Effector CD8-positive, alpha-beta T cell (primary cell): ENCODE data around the gene FAM89A.
"Not testable (repeated sequence)": the region's sequence is repeated elsewhere in the genome, so short reads cannot be mapped to it uniquely, and the experiment has no call there.

Experiments
- DNase-seq: peaks from one replicate; lab custom pipeline; 2025; lab: John Stamatoyannopoulos, UW

FAM89A gene

GRCh38 chr1:231035799-231036198 lies 4.3 kb downstream of the FAM89A start:
- no peak for DNase-seq

DNA sequence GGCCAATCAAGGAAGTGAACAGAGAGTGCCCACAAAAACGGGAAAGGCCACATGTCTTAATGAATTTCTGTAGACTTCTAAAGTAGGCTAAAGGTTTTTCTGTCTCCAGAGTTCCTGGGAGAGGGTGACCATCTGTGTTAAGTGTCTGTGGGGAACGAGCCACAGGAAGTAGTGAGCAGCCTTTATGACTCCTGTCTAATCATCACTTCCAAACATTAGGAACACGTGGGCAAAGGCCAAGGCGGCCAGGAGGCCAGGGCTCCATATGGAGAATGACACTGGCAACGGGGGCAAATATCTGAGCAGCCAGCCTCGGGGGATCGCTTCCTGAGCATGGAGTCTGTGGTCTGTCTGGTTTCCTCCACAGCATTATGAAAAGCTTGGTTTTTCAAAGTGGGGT lies 7.1 kb downstream of the FAM89A start:
- no peak for DNase-seq

DNA sequence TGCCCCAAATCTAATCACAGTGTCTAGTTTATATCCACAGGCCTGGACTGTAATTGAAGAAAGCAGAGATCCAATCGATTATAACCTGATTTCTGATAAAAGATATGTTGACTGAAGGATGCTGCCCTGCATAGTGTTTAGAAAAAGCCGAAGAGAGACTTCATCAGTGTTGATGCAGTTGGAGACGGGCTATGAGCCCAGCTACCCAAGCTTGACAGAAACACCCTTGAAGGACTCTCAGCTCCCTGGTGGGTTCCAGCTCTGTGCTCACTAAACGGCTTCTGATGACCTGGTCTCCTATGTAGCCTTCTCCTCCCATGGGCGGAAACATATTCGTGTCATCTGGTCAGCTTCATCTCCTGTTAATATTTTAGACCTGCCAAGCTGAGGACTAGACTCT lies 10.2 kb downstream of the FAM89A start:
- DNase-seq: no peak

GRCh38 chr1:231029247-231029646 lies 10.8 kb downstream of the FAM89A start:
- not testable (repeated sequence) for DNase-seq

DNA sequence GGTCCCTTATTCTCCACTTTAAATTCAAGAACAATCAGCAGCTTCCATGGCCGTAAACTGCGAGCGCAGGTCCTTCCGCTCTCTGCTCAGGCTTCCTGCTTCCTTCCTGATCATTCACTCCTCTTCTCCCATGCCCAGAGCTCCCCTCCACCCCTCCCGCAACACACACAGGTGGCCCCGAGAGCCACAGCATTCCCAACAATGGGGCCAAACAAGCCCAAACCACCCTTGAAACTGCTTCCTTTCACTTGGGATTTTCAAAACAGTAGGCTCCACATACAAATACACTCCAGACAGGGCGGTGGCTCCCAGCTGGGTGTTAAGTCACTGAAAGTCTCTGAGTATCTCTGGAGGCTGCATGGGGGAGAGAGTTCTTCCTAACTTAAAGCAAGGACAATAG lies 11.4 kb downstream of the FAM89A start:
- no peak for DNase-seq

GRCh38 chr1:231027971-231028370 lies 12.1 kb downstream of the FAM89A start:
- no peak for DNase-seq

DNA sequence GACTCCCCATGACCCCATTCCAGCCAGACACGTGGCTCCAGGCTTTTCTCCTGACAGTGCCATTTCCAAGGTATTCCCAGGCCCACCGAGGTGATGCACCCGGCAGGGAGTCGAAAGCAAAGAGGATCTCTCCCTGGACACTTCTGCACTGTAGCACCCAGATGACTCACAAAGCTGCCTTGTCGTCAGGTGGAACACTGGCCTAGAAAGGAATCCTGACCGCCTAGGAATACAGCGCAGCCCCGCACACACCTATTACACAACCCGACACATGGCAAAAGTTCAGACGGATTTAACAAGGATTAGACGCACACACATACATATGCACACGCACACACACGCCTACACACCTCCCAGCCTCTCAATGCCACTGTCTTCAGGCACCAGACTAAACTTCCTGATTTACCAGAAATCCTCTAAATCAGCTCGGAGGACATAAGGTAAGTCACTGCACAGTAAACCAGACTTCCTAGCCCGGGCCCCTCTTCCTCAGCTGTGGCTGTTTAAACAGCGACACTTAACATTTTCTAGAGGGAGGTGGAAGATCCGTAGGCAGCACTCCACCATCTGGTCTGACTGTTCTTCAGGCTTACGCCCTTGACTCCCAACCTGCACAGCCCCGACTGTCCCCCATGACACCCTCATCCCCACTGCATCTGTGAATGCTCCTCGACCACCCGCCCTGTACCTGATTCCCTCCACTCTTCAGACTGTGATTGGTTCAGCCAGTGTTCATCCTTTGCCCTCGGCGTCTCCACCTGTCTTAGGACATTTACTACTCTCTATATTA lies 12.7 kb downstream of the FAM89A start:
- no peak for DNase-seq

- no peak for DNase-seq
These were observed 13.5 kb downstream of the FAM89A start for GRCh38 chr1:231026576-231026975.

DNA sequence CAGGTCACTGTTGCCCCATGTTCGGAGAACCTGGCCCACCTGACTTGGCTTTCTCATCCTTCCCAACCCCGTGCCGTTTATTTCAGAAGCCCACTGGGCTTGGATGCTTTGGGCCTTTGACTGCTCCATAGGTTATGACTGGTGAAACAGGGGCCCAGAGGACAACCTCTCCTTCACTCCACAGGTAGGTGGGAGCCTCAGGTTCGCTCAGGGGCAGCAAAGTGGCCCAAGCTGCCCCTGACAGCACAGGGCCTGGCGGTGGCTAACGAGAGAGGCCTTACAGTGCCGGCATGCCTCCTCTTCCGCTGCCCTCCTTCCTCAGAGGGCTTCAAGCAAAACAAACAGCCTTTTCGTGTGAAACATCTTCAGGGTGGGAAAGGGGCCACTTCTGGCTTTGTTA lies 16.9 kb downstream of the FAM89A start:
- no peak for DNase-seq

DNA sequence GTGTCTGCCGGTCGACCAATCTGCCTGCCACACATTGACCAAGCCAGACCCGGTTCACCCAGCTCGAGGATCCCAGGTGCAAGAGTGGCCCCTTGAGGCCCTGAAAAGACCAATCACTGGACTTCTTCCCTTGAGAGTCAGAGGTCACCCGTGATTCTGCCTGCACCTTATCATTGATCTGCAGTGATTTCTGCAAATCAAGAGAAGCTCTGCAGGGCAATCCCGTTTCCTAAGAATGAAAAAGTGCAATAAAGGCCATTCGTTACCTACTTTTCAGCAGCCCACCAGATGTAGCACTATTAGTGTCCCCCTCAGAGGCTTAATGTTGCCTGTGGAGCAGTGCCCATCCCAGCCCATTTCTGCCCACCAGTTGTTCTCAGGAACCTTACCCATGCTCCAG lies 17.5 kb downstream of the FAM89A start:
- not testable (repeated sequence) for DNase-seq

GRCh38 chr1:231021540-231022031 lies 18.5 kb downstream of the FAM89A start:
- DNase-seq: no peak

- no peak for DNase-seq
These were observed 19.2 kb downstream of the FAM89A start for GRCh38 chr1:231020816-231021215.

DNA sequence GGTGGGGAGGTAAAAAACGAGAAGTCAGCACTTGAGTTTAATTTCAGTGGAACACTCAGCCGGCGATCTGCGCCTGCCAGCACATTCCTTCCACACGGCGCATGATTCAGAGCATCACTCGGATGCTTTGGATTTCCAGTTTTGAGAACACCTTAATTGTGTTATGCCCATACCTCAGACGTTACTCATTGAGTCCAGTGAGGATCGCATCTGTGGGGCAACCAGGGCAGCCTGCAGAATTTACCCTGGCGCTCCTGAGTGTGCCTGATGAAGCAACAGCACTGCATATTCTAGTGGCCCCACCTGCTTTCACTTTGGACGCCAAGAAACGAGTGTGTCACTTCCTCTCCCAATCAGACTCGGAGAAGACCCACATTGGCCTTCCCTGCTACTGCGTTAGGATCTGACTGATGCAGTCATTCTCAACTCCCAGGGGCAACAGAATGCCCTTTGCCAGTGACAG lies 19.9 kb downstream of the FAM89A start:
- no peak for DNase-seq

DNA sequence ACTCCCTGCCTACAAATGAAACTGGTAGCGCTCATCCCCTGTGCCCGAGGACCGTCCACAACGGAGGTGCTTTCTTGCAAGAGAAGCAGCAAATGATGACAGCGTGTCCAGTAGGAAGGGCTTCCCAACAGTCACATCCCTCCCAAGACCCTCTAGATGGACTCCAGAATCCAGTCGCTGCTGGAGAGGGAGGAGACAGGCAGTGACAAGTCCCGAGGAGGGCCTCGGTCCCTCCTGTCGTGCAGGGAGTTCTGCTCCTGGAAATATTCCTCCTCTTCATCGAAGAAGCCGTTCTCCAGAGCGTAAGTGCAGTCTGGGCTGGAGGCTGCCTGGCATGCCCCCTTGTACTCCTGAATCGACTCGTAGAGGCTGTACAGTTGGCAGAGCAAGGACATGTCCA lies 20.3 kb downstream of the FAM89A start:
- no peak for DNase-seq

DNA sequence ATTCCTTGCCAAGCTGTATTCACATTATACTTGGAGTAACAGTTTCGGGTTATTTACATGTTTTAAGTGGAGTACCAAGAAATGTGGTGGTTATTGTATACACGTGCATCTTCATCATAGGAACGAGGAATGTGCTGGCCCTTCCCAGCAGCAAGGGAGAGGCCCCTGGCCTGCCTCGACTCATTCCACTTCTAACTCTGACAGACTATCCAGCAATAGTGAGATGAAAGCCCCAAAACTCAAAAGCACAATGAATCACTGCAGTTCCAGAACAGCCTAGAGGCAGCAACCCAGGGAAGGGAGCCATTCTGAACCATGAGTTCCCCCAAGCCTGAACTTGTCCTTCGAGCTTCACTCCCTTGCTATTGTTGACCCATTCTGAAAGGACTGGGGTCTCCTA lies 23.1 kb downstream of the FAM89A start:
- DNase-seq: no peak

GRCh38 chr1:231016234-231016633 lies 23.8 kb downstream of the FAM89A start:
- DNase-seq: no peak

- DNase-seq: no peak
These were observed 26.6 kb downstream of the FAM89A start for GRCh38 chr1:231013391-231014015.

GRCh38 chr1:231011963-231012362 lies 28.1 kb downstream of the FAM89A start:
- no peak for DNase-seq

- no peak for DNase-seq
These were observed 28.7 kb downstream of the FAM89A start for GRCh38 chr1:231011360-231011759.

- not testable (repeated sequence) for DNase-seq
These were observed 32.5 kb downstream of the FAM89A start for GRCh38 chr1:231007535-231007934.

GRCh38 chr1:231001892-231002291 lies 38.2 kb downstream of the FAM89A start:
- no peak for DNase-seq

DNA sequence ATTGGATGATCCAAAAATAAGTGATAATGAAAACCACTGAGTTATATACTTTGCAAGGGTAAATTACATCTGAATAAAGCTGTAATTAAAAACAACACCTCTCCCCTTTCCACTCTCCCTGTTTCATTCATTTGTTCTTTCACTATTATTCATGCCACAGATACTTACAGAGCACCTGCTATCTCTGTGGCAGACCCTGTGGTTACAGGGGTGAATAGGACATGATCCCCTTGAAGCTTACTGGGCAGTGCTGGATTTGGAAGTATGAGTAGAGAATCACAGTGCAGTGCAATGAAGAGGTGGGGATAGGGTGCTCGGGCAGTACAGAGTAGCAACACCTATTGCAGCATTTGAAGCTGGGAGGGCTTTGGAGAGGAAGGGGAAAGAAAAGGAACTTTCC lies 39.4 kb downstream of the FAM89A start:
- no peak for DNase-seq

GRCh38 chr1:231000201-231000600 lies 39.9 kb downstream of the FAM89A start:
- DNase-seq: no peak
